GM18873 (cell line): ENCODE data around the gene ESRRA.

Experiments used
- ATAC-seq: cut with Tn5 transposase; IDR thresholded peaks from one replicate; pipeline ENCODE4 v1.9.1; 2021; ENCODE audit warnings: mild to moderate bottlenecking, moderate library complexity, moderate number of reproducible peaks; ENCODE audit not compliant: unreplicated experiment, low FRiP score

ESRRA gene

GRCh38 chr11:64305075-64305690 is at the start of gene ESRRA:
Gene ESRRA (plus strand): TSS chr11:64305524. CDS start chr11:64307180, 1,656 bp downstream.
- ATAC-seq, result peak; percentile 74

- no peak for ATAC-seq
Observed at GRCh38 chr11:64256300-64256699, 49.0 kb upstream of the ESRRA start.

DNA sequence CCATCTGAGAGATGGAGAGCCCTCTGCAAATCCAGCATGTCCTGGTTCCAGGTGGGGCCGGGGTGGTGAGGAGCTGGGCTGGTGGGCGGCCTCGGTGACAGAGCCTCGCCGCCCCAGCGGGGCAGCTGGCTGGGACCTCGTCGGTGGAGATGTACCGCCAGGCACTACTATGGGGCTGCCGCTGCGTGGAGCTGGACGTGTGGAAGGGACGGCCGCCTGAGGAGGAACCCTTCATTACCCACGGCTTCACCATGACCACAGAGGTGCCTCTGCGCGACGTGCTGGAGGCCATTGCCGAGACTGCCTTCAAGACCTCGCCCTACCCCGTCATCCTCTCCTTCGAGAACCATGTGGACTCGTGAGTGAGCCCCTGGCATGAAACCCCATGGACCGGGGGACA is 47.0 kb upstream of the ESRRA start:
- no peak for ATAC-seq

DNA sequence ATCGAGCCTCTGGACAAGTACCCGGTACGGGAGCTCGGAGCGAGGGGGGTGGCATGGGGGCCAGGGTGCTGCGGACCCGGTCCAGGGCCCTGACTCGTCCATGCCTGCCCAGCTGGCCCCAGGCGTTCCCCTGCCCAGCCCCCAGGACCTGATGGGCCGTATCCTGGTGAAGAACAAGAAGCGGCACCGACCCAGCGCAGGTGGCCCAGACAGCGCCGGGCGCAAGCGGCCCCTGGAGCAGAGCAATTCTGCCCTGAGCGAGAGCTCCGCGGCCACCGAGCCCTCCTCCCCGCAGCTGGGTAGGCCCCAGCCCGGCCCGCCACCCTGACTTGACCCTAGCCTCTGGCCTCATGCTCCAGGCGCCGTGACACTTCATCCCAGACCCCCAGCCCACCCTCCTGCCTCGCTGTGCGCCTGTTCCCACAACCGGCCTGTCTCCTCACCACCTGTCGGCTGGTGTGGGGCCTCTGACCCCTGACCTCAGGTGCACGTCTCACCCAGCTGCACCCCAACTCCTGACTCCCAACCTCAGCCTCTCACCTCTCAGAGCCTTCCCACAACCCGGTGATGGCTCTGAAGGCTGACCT is 46.3 kb upstream of the ESRRA start:
- ATAC-seq, result no peak

DNA sequence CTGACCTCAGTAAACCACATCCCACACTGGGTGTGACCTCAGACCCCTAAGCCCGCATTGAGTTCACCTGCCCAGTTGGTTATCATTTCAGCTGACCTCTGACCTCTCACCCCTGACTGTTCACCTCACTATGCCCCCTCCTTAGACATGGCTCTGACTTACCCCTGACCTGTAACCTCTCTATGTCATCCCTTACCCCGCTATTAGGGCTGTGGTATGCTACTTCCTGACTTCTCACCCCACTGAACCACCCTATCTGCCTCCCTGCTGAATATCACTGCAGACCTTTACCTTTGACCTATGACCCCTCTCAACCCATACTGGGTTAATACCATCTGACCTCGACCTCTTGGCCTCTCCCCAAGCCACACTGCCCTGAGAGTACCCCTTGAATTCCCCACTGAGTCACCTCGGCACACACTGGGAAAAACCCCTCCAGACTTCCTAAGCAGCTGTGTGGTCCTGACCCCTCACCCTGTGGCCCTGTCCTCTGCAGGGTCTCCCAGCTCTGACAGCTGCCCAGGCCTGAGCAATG is 45.7 kb upstream of the ESRRA start:
- ATAC-seq, result no peak

DNA sequence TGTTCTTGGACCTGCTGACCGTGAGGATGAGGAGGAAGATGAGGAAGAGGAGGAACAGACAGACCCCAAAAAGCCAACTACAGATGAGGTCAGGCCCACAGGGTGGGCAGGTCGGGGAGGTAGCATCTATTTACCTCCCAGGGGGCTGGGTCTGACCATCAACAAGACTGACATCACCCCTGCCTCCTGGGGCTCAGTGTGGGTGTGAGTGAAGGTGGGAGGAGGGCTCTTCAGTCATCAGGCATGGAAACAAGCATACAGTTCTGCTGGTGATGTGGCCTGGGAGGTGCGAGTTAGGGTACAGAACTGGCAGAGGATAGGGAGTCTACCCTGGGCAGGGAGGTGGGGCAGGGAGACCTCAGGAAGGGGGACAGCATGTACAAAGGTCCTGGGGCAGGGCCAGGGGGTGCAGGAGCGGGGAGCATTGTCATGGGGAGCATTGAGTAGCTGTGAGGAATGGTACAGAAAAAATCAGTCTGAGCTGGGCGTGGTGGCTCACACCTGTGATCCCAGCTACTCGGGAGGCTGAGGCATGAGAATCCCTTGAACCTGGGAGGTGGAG is 45.1 kb upstream of the ESRRA start:
- ATAC-seq, result no peak

DNA sequence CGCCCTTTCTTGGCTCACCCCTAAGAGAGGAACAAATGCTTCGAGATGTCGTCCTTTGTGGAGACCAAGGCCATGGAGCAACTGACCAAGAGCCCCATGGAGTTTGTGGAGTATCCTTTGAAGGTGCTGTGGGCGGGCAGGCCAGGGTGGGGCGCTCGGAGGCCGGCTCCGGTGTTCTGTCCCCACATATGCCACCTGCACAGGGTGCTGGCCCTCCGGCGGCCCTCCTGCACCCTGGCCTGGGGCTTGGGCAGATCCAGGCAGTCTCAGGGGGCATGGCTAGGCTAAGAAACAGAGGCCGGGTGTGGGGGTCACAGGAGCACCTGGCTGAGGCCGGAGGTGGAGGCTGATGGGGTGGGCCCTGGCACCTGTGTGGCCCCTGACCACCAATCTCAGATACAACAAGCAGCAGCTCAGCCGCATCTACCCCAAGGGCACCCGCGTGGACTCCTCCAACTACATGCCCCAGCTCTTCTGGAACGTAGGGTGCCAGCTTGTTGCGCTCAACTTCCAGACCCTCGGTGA is 43.7 kb upstream of the ESRRA start:
- no peak for ATAC-seq

DNA sequence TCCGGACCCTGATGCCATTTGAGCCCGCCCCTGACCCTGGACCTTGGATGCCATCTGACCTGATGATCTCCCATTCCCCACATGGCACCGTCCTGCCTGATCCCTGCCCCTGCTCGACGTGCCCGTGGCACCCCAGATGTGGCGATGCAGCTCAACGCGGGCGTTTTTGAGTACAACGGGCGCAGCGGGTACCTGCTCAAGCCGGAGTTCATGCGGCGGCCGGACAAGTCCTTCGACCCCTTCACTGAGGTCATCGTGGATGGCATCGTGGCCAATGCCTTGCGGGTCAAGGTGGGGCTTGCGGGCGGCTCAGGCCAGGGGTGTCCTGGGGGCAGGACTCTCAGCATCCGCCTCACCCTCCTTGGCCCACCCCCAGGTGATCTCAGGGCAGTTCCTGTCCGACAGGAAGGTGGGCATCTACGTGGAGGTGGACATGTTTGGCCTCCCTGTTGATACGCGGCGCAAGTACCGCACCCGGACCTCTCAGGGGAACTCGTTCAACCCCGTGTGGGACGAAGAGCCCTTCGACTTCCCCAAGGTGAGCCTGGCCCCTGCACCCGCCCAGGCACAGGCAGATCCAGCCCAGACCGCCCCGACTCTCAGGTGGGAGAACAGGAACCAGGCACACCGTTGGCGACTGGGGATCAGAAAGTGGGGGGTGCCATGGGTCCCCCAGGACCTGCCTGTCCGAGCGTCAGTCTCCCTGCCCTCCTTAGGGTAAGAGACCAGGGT is 42.9 kb upstream of the ESRRA start:
- ATAC-seq, result no peak

DNA sequence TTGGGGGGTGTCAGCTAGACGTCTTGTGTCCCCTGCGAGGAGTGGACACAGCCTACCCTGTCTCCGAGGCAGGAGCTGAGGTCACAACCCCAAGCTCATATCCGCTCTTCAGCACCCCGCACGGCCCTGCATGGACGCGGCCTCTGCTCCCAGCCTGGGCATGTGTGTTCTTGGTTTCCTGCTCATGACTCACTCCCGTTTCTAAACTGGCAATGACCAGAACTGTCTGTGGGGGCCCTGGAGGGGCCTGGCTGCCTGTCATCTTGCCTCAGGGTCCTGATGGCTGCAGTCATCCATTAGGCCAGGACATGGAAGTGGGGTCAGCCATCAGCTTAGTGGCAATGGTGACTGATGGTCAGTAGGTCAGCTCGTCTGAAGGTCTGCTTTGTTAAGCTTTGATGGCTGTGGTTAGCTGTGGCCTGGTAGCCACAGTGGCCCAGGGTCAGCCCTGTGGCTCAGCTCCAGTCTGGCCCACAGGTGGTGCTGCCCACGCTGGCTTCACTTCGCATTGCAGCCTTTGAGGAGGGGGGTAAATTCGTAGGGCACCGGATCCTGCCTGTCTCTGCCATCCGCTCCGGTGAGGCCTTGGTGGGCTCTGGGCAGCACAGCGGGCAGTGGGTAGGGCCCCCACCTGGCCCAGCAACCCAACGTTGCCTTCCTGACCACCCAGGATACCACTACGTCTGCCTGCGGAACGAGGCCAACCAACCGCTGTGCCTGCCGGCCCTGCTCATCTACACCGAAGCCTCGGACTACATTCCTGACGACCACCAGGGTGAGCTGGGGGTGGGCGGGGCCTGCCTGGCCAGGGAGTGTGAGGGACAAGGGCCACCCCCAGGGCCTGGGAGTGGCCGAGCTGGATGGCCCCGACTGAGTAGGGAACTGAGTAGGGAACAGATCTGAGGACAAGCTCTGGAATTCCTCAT is 42.0 kb upstream of the ESRRA start:
- ATAC-seq, result no peak

DNA sequence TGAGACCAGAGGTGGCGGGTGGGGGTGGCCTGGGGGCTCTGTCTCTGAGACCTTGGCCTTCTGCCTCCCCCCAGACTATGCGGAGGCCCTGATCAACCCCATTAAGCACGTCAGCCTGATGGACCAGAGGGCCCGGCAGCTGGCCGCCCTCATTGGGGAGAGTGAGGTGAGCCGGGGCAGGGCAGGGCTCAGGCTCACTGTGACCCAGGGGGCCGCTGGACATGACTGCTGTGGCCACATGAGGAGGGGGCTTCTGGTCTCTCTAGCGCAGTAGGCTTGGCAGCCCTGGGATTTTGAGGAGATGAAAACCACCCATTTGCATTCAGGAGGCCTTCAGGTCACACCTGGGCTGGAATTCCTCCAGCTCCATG is 41.4 kb upstream of the ESRRA start:
- ATAC-seq, result no peak

GRCh38 chr11:64264371-64264852 is 40.9 kb upstream of the ESRRA start:
- no peak for ATAC-seq

DNA sequence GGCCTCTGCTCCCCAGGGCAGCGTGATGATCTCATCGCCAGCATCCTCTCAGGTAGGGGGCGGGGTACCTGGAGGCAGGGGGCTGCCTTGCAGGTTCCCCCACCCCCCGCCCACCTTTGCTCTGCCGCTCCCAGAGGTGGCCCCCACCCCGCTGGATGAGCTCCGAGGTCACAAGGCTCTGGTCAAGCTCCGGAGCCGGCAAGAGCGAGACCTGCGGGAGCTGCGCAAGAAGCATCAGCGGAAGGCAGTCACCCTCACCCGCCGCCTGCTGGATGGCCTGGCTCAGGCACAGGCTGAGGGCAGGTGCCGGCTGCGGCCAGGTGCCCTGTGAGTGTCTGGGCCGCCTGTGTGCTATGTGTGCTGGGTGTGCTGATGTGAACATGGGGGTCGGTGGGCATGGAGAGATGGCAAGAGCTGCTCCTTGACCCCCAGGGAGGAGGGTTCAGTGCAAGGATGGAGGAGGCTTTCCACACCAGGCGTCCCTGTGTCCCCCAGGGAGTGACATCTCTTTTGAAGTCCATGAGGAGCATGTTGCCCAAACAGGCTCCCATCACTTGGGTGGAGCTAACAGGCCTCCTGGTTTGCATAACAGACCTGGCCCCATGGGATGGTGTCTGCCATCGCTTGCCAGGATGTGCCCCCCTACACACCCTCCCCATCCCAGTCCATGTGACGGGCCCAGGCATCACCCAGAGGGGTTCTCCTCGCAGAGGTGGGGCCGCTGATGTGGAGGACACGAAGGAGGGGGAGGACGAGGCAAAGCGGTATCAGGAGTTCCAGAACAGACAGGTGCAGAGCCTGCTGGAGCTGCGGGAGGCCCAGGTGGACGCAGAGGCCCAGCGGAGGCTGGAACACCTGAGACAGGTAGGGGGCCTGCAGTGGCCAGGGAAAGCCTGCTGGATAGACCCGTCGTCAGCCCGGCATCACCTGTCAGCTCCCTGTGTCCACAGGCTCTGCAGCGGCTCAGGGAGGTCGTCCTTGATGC is 39.9 kb upstream of the ESRRA start:
- ATAC-seq, result no peak

- no peak for ATAC-seq
Observed at GRCh38 chr11:64266339-64266738, 39.0 kb upstream of the ESRRA start.

DNA sequence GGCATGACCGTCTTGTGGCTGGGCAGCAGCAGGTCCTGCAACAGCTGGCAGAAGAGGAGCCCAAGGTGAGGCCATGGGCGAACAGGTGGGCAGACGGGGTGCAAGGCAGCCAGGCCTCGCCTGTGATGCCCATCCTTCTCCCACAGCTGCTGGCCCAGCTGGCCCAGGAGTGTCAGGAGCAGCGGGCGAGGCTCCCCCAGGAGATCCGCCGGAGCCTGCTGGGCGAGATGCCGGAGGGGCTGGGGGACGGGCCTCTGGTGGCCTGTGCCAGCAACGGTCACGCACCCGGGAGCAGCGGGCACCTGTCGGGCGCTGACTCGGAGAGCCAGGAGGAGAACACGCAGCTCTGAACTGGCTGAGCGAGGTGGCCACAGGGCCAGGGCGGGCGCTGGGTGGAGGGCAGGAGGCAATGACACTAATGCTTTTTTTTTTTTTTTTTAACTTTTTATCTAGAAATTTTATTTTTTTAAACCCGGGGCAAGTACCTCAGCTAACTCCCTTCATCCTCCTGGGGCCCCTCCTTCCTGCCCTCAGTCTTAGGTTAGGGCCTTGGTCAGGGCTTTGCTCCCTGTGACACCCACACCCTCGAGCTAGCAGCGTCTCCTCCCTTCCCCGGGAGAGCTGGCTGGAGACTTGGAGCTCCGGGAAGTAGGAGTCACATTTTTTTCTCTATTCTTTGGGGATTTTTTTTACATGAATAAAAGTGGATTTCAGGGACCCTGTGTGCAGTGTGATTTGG is 37.9 kb upstream of the ESRRA start:
- ATAC-seq, result no peak

DNA sequence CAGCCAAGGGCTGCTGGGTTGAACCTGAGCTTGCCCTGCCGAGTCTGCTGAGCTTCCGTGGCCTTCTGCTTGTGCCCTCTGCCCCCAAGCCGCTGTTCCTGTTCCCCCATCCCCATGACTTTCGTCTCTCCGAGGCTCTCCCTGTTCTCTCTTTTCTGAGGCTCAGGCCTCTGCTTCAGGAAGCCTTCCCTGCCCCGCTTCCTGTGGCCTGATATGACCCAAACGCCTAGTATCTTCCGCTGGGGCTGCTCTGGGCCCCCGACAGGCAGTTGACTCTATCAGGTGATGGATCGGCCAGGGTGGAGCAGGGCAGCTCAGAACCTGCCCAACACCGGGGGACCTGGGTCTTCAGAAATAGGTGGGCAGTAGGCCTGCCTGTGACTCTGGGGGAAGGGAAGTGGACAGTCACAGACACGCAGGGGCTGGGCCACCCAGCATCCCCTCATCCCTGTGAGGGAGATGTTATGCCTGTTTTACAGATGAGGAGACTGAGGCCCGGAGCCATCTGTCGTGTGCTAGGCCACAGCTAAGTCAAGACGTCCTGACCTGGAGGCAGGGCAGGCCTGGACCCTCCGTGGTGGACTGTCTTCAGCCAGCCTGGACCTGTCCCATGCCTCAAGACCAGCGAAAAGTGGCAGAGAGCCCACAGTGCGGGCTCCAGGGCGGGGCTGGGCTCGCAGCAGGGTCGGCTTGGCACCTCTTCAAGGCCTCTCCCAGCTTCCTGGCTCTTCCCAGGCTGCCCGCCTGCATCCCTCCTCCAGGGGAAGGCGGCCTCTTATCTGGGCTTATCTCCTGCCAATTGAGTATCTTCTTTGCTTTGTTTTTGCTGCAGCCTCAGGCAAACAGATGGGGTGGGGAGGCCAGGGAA is 37.1 kb upstream of the ESRRA start:
- no peak for ATAC-seq

GRCh38 chr11:64268893-64269539 is 36.3 kb upstream of the ESRRA start:
- peak; percentile 3 for ATAC-seq
